ENCODE measurements around the gene CCL18. TPM values are rescaled to one million over a fixed set of nuclear protein-coding genes. Genes with fewer than 3 reads are reported as not detected.

The CCL18 gene
- total and polyA plus RNA-seq, 2 donors (not counting 1 experiment from before 2014, with no cell fraction given), result not detected

- H3K36me3 ChIP-seq (replicated peaks in 1 of 2; ENCODE audit: control extremely low read depth in 1 of 2, control insufficient read depth in 1 of 2, extremely low read depth in 1 of 2, insufficient read depth in 2 of 2, low read length in 1 of 2), result no peaks in the 10 kb centered on the region
- ChIA-PET POLR2A (no interaction called here), CTCF (interaction anchor here (1.1 to 2.5 kb wide), 5 partner anchors 9 to 142 kb away, joined by 3 to 9 read pairs (median 4); no protein-coding TSS in a partner anchor)
- no peaks in the 10 kb centered on the region for H3K27me3 ChIP-seq (replicated peaks in 1 of 4; ENCODE audit: control extremely low read depth in 1 of 4, control insufficient read depth in 3 of 4, insufficient read depth in 4 of 4, low read length in 3 of 4)
- H3K4me3 ChIP-seq (ENCODE audit: control extremely low read depth in 1 of 5, extremely low read depth in 1 of 5, insufficient read depth in 1 of 5, low read depth in 2 of 5, low read length in 4 of 5), result no peak overlapping the region
- DNase-seq (no peak), ATAC-seq (ENCODE audit: low read depth) (no peak)
- Mint-ChIP-seq H3K27ac (no peak overlapping the region), H3K27me3 (peaks cover 3% of the 10 kb centered on the region), H3K4me1 (peaks cover 26% of the 10 kb centered on the region), H3K9me3 (ENCODE audit: insufficient read depth) (peaks cover 10% of the 10 kb centered on the region), H3K4me3 (no peak overlapping the region)
- WGBS (ENCODE audit: insufficient coverage), result 100% methylated on average over 1 of the region's 5 CpGs
- peaks cover 0 to 9% (median 4%) of the 10 kb centered on the region in 3 donors for H3K9me3 ChIP-seq (ENCODE audit: control extremely low read depth in 1 of 3, control insufficient read depth in 2 of 3, insufficient read depth in 1 of 3, low read length in 2 of 3)
- no peaks in the 10 kb centered on the region for H4K20me1 ChIP-seq (ENCODE audit: control insufficient read depth, insufficient read depth, low read length, poor library complexity, severe bottlenecking)
- H3K4me1 ChIP-seq (ENCODE audit: control insufficient read depth in 2 of 2, insufficient read depth in 2 of 2, low read length in 2 of 2), result peaks cover 11 to 15% of the 10 kb centered on the region in 2 donors
- no peak for TF ChIP-seq EZH2 (IDR thresholded peaks at IDR 0.05; ENCODE audit: borderline replicate concordance, insufficient read depth, low read depth, low read length, poor library complexity, severe bottlenecking)
- no peak overlapping the region for H3K9ac ChIP-seq (ENCODE audit: low read length)
- H2AFZ ChIP-seq (ENCODE audit: insufficient read depth, low read depth, low read length, poor library complexity, severe bottlenecking), result no peak overlapping the region
- H3K27ac ChIP-seq (ENCODE audit: low read length in 2 of 2), result no peak overlapping the region
- H3K4me2 ChIP-seq (replicated peaks; ENCODE audit: low read depth, low read length, poor library complexity, severe bottlenecking), result no peak overlapping the region
- no peaks in the 10 kb centered on the region for H3K79me2 ChIP-seq (ENCODE audit: control insufficient read depth, insufficient read depth, low read length)
- intact Hi-C loops (cut with micrococcal nuclease), result loop anchor here (2.0 kb wide), 1 partner anchor 15 kb away; the partner anchor contains the start of gene CCL4
Observed at GRCh38 chr17:36117505-36118382, 53.7 kb downstream of the CCL18 start.

DNA sequence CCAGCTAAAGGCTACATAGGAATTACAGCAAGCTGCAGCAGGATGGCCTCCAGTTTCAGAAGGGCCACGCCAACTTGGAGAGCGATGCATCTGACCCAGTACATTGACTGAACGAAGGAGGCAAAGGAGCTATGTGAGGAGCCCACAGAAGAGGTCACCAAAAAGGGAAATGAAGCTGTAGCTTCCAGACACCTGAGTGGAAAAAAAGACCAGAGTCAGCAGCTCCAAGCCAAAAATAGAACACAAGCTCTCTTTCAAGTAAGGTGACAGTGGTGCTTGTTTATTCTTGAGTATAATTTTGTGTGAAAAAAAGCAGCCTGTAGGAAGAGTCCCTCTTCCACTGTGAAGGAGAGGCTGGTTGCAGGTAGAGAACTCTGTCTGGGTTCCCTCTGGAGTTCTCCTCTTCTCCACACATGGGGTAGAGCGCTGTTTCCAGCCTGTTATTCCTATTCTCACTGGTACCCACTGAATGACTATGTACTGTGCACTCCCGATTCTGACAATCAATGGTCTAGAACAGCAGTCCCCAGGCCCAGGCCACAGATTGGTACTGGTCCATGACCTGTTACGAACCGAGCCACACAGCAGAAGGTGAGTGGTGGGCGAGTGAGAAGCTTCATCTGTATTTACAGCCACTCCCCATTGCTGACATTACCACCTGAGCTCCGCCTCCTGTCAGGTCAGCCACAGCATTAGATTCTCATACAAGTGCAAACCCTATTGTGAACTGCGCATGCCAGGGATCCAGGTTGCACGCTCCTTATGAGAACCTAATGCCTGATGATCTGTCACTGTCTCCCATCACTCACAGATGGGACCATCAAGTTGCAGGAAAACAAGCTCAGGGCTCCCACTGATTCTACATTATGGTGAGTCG lies 54.6 kb downstream of the CCL18 start:
- no peak overlapping the region for H3K27ac Mint-ChIP-seq
- WGBS (ENCODE audit: insufficient coverage), result 84% methylated on average over 11 of the region's 12 CpGs

More for the DNA sequence above, 54.6 kb downstream of the CCL18 start:
- Histone ChIP-seq H3K4me3 (ENCODE audit: control extremely low read depth in 1 of 5, extremely low read depth in 1 of 5, insufficient read depth in 1 of 5, low read depth in 2 of 5, low read length in 4 of 5) (no peak overlapping the region), H3K4me1 (ENCODE audit: control insufficient read depth in 2 of 2, insufficient read depth in 2 of 2, low read length in 2 of 2) (peaks cover 11 to 15% of the 10 kb centered on the region in 2 donors), H3K27me3 (replicated peaks in 1 of 4; ENCODE audit: control extremely low read depth in 1 of 4, control insufficient read depth in 3 of 4, insufficient read depth in 4 of 4, low read length in 3 of 4) (no peaks in the 10 kb centered on the region), H3K4me2 (replicated peaks; ENCODE audit: low read depth, low read length, poor library complexity, severe bottlenecking) (peak overlapping the region; percentile 10), H3K9me3 (ENCODE audit: control extremely low read depth in 1 of 3, control insufficient read depth in 2 of 3, insufficient read depth in 1 of 3, low read length in 2 of 3) (peaks cover 0 to 4% (median 0%) of the 10 kb centered on the region in 3 donors), H3K36me3 (replicated peaks in 1 of 2; ENCODE audit: control extremely low read depth in 1 of 2, control insufficient read depth in 1 of 2, extremely low read depth in 1 of 2, insufficient read depth in 2 of 2, low read length in 1 of 2) (no peaks in the 10 kb centered on the region), H2AFZ (ENCODE audit: insufficient read depth, low read depth, low read length, poor library complexity, severe bottlenecking) (no peak overlapping the region), H4K20me1 (ENCODE audit: control insufficient read depth, insufficient read depth, low read length, poor library complexity, severe bottlenecking) (no peaks in the 10 kb centered on the region), H3K9ac (ENCODE audit: low read length) (no peak overlapping the region), H3K79me2 (ENCODE audit: control insufficient read depth, insufficient read depth, low read length) (no peaks in the 10 kb centered on the region), H3K27ac (ENCODE audit: low read length in 2 of 2) (no peak overlapping the region)
- no peak for ATAC-seq (ENCODE audit: low read depth)
- ChIA-PET CTCF (interaction anchor here (1.0 to 1.4 kb wide), 5 partner anchors 11 to 143 kb away, joined by 3 to 4 read pairs (median 4); no protein-coding TSS in a partner anchor), POLR2A (no interaction called here)
- peaks cover 7% of the 10 kb centered on the region for H3K9me3 Mint-ChIP-seq (ENCODE audit: insufficient read depth)
- no peak overlapping the region for H3K4me3 Mint-ChIP-seq
- no peak for TF ChIP-seq CTCF (IDR thresholded peaks at IDR 0.05)
- TF ChIP-seq EZH2 (IDR thresholded peaks at IDR 0.05; ENCODE audit: borderline replicate concordance, insufficient read depth, low read depth, low read length, poor library complexity, severe bottlenecking), result no peak
- H3K4me1 Mint-ChIP-seq, result peaks cover 26% of the 10 kb centered on the region
- no peak for DNase-seq
- intact Hi-C loops (cut with micrococcal nuclease), result loop anchor here (2.0 kb wide), 1 partner anchor 16 kb away; the partner anchor contains the start of gene CCL4
- no peaks in the 10 kb centered on the region for H3K27me3 Mint-ChIP-seq

Data from B cell (primary cell).